Fibroblast of mammary gland (primary cell): ENCODE results near the gene GGT5.

Source experiments
- DNase-seq: peaks from one replicate; pipeline ENCODE4 v3.0.0-alpha.2; 2010; ENCODE audit warnings: low read depth
- H3K4me3 ChIP-seq: 2 replicates; pipeline ENCODE4 v1.5.1; 2011; ENCODE audit warnings: low read depth, mild to moderate bottlenecking, low read length, moderate library complexity; ENCODE audit not compliant: control insufficient read depth
- CTCF ChIP-seq: conservative IDR thresholded peaks from 2 replicates; pipeline ENCODE4 v1.5.1; 2011; ENCODE audit warnings: low read depth, low read length, inconsistent platforms; ENCODE audit not compliant: control insufficient read depth, insufficient read depth

The GGT5 gene

GRCh38 chr22:24187731-24188644, 56.9 kb downstream of the GGT5 start:
- no peak overlapping the region for H3K4me3 ChIP-seq
- TF ChIP-seq CTCF: no peak
- DNase-seq: no peak

- H3K4me3 ChIP-seq: no peak overlapping the region
- DNase-seq: no peak
- no peak for TF ChIP-seq CTCF
These were observed 57.8 kb downstream of the GGT5 start for GRCh38 chr22:24186892-24187670.

- no peak for TF ChIP-seq CTCF
- no peak for DNase-seq
These were observed 58.5 kb downstream of the GGT5 start for GRCh38 chr22:24186352-24186740.

GRCh38 chr22:24185501-24186351, 59.2 kb downstream of the GGT5 start:
- H3K4me3 ChIP-seq: no peak overlapping the region
- DNase-seq: no peak
- no peak for TF ChIP-seq CTCF

More at GRCh38 chr22:24186352-24186740, 58.5 kb downstream of the GGT5 start:
- no peak overlapping the region for H3K4me3 ChIP-seq

GRCh38 chr22:24185001-24185500, 59.8 kb downstream of the GGT5 start:
- DNase-seq: no peak
- TF ChIP-seq CTCF: no peak
- H3K4me3 ChIP-seq: no peak overlapping the region
